GM12891 (cell line): ENCODE results near the gene PIK3C2B.

Experiments
- POLR2A ChIP-seq: IDR thresholded peaks from 2 replicates; pipeline ENCODE4 v1.6.1; 2011; ENCODE audit warnings: low read depth, low read length, control low read depth
- POLR2AphosphoS5 ChIP-seq: IDR thresholded peaks from 2 replicates; pipeline ENCODE4 v1.6.1; 2011; ENCODE audit warnings: low read depth, low read length, control low read depth

- no peak for TF ChIP-seq POLR2AphosphoS5
- TF ChIP-seq POLR2A: no peak
These were observed 21.9 kb downstream of the PIK3C2B start for GRCh38 chr1:204472660-204473059.
